Epidermal melanocyte (primary cell): ENCODE measurements around the gene CCDC57.

Experiments used
- DNase-seq: peaks from one replicate; pipeline ENCODE4 v3.0.0; 2011; ENCODE audit warnings: low spot score; ENCODE audit not compliant: insufficient read length

Gene CCDC57

GRCh38 chr17:82095777-82096708 lies 116.6 kb downstream of the CCDC57 start:
- no peak for DNase-seq

- no peak for DNase-seq
Measured at GRCh38 chr17:82094931-82095776, 117.5 kb downstream of the CCDC57 start.

- no peak for DNase-seq
Measured at GRCh38 chr17:82092995-82093751, 119.5 kb downstream of the CCDC57 start.

- no peak for DNase-seq
Measured at GRCh38 chr17:82092628-82092994, 120.0 kb downstream of the CCDC57 start.

GRCh38 chr17:82092094-82092586 lies 120.5 kb downstream of the CCDC57 start:
- DNase-seq, result no peak

- DNase-seq, result no peak
Measured at GRCh38 chr17:82091264-82092066, 121.2 kb downstream of the CCDC57 start.

- no peak for DNase-seq
Measured at GRCh38 chr17:82090549-82091263, 121.9 kb downstream of the CCDC57 start.

GRCh38 chr17:82089723-82090548 lies 122.7 kb downstream of the CCDC57 start:
- DNase-seq, result no peak

GRCh38 chr17:82088838-82089722 lies 123.6 kb downstream of the CCDC57 start:
- no peak for DNase-seq

- no peak for DNase-seq
Measured at GRCh38 chr17:82087961-82088837, 124.4 kb downstream of the CCDC57 start.

GRCh38 chr17:82086941-82087906 lies 125.4 kb downstream of the CCDC57 start:
- DNase-seq, result no peak

GRCh38 chr17:82085931-82086764 lies 126.5 kb downstream of the CCDC57 start:
- DNase-seq, result no peak

- DNase-seq, result no peak
Measured at GRCh38 chr17:82085031-82085861, 127.4 kb downstream of the CCDC57 start.
